Activated CD4-positive, alpha-beta T cell treated with anti-CD3 and anti-CD28 coated beads, Interleukin-2, amount 50 U/mL, for 24 hours (primary cell): ENCODE measurements around the gene DNAJC10.

Experiments
- DNase-seq, 2 donors: peaks; one replicate each; pipeline ENCODE4 v3.0.0-alpha.2; 2020; ENCODE audit warnings: low read depth in 1 of 2, low spot score in 1 of 2

The DNAJC10 gene

DNA sequence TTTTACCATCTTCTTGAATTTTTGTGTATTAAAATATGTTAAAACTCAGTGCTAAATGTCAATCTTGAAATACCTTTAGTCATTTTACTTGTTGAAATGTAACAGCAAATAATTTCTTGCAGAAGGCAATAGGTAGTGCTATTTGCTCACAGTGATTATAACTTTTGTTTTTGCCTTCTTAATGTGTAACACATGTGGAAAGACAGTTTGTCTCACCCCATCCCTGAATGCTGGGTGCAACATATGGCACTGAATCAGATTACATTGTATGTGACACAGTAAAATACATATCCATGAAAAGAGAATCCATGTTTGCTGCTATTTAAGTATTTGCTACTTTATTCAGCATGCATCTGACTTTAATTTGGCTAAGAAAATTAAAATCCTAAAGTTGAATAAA lies 115.0 kb downstream of the DNAJC10 start:
- no peak for DNase-seq

DNA sequence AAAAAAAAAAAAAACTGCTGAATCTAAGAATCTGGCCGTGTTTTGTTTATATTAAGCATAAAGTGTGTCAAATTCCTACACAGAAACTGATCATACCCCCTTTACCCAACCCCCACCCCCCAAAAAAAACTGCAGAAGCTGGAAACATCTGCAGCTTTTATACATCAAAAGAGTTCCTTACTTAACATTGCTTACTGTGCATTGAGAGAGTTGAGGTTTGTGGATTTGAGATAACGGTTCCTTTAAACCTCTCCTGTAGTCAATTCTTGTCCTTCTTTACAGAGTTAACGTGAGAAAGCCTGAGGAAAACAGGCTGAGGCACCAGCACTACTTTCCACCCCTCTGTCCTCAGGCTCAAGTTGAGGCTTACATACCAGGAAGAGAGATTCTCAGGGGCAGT lies 115.9 kb downstream of the DNAJC10 start:
- DNase-seq: no peak

DNA sequence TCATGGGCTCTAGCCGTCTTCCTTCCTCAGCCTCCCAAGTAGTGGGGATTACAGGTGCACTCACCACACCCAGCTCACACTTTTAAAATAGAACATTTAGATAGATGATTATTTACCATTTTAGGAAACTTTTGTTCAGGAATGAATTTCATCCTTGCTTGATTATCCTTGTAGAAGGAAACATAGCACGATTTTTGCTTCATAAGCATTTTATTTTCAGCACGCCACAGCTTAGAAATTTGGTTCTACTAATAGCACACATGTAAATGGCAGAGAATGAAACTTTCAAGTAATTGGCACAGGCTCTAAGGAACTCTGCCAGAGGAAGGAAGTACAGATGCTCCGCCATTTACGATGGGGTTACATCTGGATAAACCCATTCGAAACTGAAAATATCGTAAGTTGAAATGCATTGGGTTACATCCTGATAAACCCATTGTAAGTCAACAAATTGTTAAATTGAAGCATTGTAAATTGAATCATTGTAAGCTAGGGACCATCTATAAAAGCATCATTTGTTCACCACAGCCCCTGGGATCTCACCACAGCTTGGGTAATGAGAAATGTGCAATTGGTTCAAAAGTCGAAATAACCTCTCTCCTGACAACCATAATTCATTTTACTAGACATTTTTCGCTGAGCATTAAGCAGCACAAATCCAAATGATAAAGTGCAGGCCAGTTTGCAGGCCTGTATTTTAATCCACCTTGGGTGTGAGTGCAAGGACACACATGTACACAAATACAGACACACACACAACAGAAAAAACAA lies 117.2 kb downstream of the DNAJC10 start:
- DNase-seq: no peak

DNA sequence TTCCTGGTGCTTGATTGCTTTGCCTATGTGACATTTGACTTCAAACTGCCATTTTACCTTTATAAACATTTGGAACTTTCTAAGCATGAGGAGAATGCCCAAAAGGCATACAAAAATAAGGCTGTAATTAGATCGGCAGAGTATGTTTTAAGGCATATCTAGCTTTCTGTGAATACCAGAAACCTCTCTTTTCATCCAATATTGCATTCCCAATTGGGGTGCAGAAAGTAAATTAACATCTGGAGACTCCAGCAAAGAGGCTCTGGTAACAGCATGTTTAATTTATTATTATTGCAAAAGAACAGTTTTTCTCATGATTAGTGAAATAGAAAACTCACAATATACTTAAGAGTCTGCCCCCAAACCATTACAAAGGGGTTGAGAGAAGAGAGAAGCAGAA lies 118.2 kb downstream of the DNAJC10 start:
- DNase-seq: no peak

DNA sequence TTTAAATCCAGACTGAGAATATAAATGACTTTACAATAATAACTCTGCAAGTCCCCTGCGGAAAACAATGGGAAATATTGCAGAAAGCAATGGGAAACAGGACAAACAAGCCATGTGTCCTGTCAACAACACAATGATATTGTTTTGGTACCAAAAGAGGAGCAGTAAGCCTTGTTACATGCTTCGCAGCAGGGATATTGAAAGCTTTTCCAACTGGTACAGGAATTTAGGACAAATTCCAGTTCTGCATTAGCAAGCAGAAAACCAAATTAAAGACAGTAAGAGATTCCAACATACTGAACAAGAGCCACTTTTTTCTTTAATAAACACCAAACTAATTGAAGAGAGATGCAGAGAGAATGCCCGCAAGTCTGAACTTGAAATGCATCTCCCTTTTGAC lies 120.4 kb downstream of the DNAJC10 start:
- DNase-seq: no peak
